H1 (cell line): Measurements from ENCODE around the gene SEMA4D. TPM values are rescaled to one million over a fixed set of nuclear protein-coding genes. Genes with fewer than 3 reads are reported as not detected.

Experiments
- RFX5 ChIP-seq: IDR thresholded peaks from 2 replicates; pipeline ENCODE4 v1.6.1; 2011; ENCODE audit warnings: low read depth, low read length, improper control_type of control experiment, borderline replicate concordance
- polyA plus RNA-seq, 7 experiments: library from polyadenylated mRNA; depleted of rRNA in 3 of 7; stranded (reverse) in 5 of 7; unstranded in 2 of 7; fragments of >200 nt in 5 of 7; fragments of 200-250 nt in 2 of 7; gene quantifications; 1 replicate in 5 of 7; 2 replicates in 1 of 7; 4 replicates in 1 of 7; pipeline versions ENCODE4 v1.2.1 to v1.2.3, GENCODE V29; 2011 to 2013; ENCODE audit warnings: missing spikeins in 2 of 7, mixed read lengths in 2 of 7
- total RNA-seq: library from RNA; stranded (reverse); fragmentation: NEBNext Ultra II Directional; extraction: Animal tissue kit (Norgen Biotek cat#: 25700); gene quantifications from 2 replicates; pipeline ENCODE4 v1.2.1, GENCODE V29; 2021

SEMA4D gene
- total and polyA plus RNA-seq, 2 of the 8 experiments (the other 6 are each of a cell fraction or from before 2014, with no cell fraction given): 21.0 to 70.4 TPM

DNA sequence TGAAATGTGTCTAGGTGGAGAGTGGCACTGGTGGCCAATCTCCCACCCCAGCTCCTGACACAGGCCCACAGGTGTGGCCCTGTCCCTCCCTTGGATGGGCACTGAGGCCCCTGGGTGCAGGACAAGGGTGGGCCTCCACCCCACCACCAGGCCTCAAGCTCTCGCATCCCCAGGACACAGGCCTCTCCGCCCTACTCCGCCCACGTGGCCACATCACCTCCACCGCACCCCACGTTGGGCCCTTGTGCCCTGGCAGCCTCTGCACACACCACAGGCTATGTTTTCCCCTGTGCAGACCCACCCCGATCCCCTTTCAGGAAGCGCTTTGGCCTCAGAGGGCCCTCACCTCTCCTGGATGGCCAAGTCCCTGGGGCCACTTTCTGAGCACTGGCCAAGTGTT, 124.9 kb downstream of the SEMA4D start (continued):
- no peak for TF ChIP-seq RFX5
